Measurements from ENCODE around the gene RERE.

DNA sequence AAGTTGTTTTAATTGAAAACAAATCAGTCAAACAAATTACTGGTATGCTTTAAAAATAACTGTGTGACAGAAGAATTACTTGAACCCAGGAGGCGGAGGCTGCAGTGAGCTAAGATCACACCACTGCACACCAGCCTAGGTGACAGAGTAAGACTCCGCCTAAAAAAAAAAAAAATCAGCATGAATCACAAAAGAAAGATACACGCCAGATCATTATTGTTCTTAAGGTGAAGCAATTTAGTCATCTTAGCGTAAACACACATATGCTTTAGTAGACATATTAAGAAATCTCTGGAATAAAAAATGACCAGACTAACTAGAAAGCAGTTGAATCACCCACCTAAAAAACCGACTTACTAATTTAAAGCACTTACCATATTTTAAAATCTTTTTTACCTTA lies 20.2 kb downstream of the RERE start:
- TF ChIP-seq CTCF (IDR thresholded peaks at IDR 0.05; ENCODE audit: extremely low read depth in 1 of 2, insufficient read depth in 1 of 2, low read depth in 1 of 2, low read length in 2 of 2): no peak
- TF ChIP-seq POLR2AphosphoS5 (IDR thresholded peaks at IDR 0.05; ENCODE audit: insufficient read depth, low read depth, low read length): no peak
- TF ChIP-seq POLR2A (IDR thresholded peaks at IDR 0.05; ENCODE audit: low read depth, low read length): no peak
- no peak for TF ChIP-seq EZH2 (IDR thresholded peaks at IDR 0.05; ENCODE audit: borderline replicate concordance, low read depth, low read length, severe bottlenecking)
- no peak for TF ChIP-seq GATA2 (IDR thresholded peaks at IDR 0.05; ENCODE audit: insufficient read depth, insufficient read length, low read depth, low read length)
- TF ChIP-seq MYC (IDR thresholded peaks at IDR 0.05; ENCODE audit: low read depth, low read length): no peak
- TF ChIP-seq JUN (IDR thresholded peaks at IDR 0.05; ENCODE audit: borderline replicate concordance, insufficient read depth, insufficient read length, low read depth): no peak
